IMR-90 (cell line): ENCODE measurements around the gene LRRN2. TPM values are rescaled to one million over a fixed set of nuclear protein-coding genes. Genes with fewer than 3 reads are reported as not detected.

Source experiments
- ATAC-seq: fragments of 200-7000 bp; cut with Tn5 transposase; 2 replicates; pipeline ENCODE4 v1.9.1; 2020; ENCODE audit warnings: low read depth, mild to moderate bottlenecking, moderate library complexity
- BruUV-seq: library from RNA; stranded (reverse); fragments of 400-500 nt; replicated peaks from 2 replicates; lab custom pipeline; 2021; lab: Mats Ljungman, UMichigan
- CTCF ChIA-PET: fragments of 300-600 bp; formaldehyde crosslinking; extraction: SDS; loops from one replicate; lab custom pipeline; 2021; ENCODE audit warnings: antibody characterized with exemption; lab: Yijun Ruan, JAX
- POLR2A ChIA-PET: fragments of 300-600 bp; sonication (Branson Sonifier 250); formaldehyde crosslinking; loops from one replicate; lab custom pipeline; 2022; ENCODE audit warnings: antibody characterized with exemption; ENCODE audit not compliant: unreplicated experiment; lab: Charles Lee
- DNase-seq: peaks from one replicate; pipeline ENCODE4 v3.0.0; 2013
- H2AFZ ChIP-seq: replicated peaks from 2 replicates; pipeline ENCODE3; 2013; ENCODE audit warnings: low read length, mild to moderate bottlenecking; ENCODE audit not compliant: poor library complexity
- H2AK5ac ChIP-seq: 2 replicates; pipeline ENCODE4 v1.6.1; 2013; ENCODE audit warnings: low read depth, low read length, inconsistent platforms
- H2AK9ac ChIP-seq: replicated peaks from 2 replicates; pipeline ENCODE3; 2013; ENCODE audit warnings: mild to moderate bottlenecking, low read depth, low read length, moderate library complexity; ENCODE audit not compliant: poor library complexity
- H2BK120ac ChIP-seq: 2 replicates; pipeline ENCODE4 v1.6.1; 2013; ENCODE audit warnings: low read depth, low read length, inconsistent platforms
- H2BK15ac ChIP-seq: 3 replicates; pipeline ENCODE4 v1.6.1; 2013; ENCODE audit warnings: low read depth, low read length, inconsistent platforms
- H2BK20ac ChIP-seq: 2 replicates; pipeline ENCODE4 v1.6.1; 2013; ENCODE audit warnings: low read depth, mild to moderate bottlenecking, inconsistent platforms, low read length, moderate library complexity
- H2BK5ac ChIP-seq: 2 replicates; pipeline ENCODE4 v1.6.1; 2013; ENCODE audit warnings: mild to moderate bottlenecking, low read depth, low read length, inconsistent platforms; ENCODE audit not compliant: poor library complexity, severe bottlenecking
- H3K14ac ChIP-seq: replicated peaks from 2 replicates; pipeline ENCODE4 v1.6.1; 2013; ENCODE audit warnings: low read depth, low read length, inconsistent platforms
- H3K18ac ChIP-seq: 2 replicates; pipeline ENCODE4 v1.6.1; 2013; ENCODE audit warnings: low read depth, low read length, control low read depth
- H3K23ac ChIP-seq: 2 replicates; pipeline ENCODE4 v1.6.1; 2013; ENCODE audit warnings: low read depth, low read length, inconsistent platforms
- H3K27ac ChIP-seq: 2 replicates; pipeline ENCODE4 v1.5.1; 2013; ENCODE audit warnings: mild to moderate bottlenecking, control low read depth, low read length; ENCODE audit not compliant: insufficient read depth
- H3K27me3 ChIP-seq: 2 replicates; pipeline ENCODE4 v1.6.1; 2013; ENCODE audit warnings: low read length; ENCODE audit not compliant: control insufficient read depth, insufficient read depth
- H3K36me3 ChIP-seq: 2 replicates; pipeline ENCODE4 v1.6.1; 2013; ENCODE audit warnings: low read length, mixed read lengths; ENCODE audit not compliant: control insufficient read depth, insufficient read depth
- H3K4ac ChIP-seq: 2 replicates; pipeline ENCODE4 v1.6.1; 2013; ENCODE audit warnings: low read depth, low read length, inconsistent platforms
- H3K4me1 ChIP-seq: 2 replicates; pipeline ENCODE4 v1.6.1; 2013; ENCODE audit warnings: low read length, mixed read lengths; ENCODE audit not compliant: control insufficient read depth, insufficient read depth
- H3K4me2 ChIP-seq: 2 replicates; pipeline ENCODE4 v1.6.1; 2013; ENCODE audit warnings: low read depth, mild to moderate bottlenecking, control low read depth, low read length, moderate library complexity
- H3K4me3 ChIP-seq: 2 replicates; pipeline ENCODE4 v1.5.1; 2013; ENCODE audit warnings: low read depth, mild to moderate bottlenecking, control low read depth, low read length, moderate library complexity; ENCODE audit not compliant: insufficient read depth
- H3K56ac ChIP-seq: 2 replicates; pipeline ENCODE4 v1.6.1; 2013; ENCODE audit warnings: low read length, inconsistent platforms; ENCODE audit not compliant: insufficient read depth; ENCODE audit errors: extremely low read depth
- H3K79me1 ChIP-seq, 2 experiments: 2 replicates each; pipeline ENCODE4 v1.6.1; 2013; ENCODE audit warnings: low read length in 2 of 2, inconsistent platforms in 1 of 2, low read depth in 1 of 2
- H3K9ac ChIP-seq: 2 replicates; pipeline ENCODE4 v1.6.1; 2013; ENCODE audit warnings: low read depth, low read length, control low read depth
- H3K9me1 ChIP-seq: 2 replicates; pipeline ENCODE4 v1.6.1; 2013; ENCODE audit warnings: low read length, inconsistent platforms; ENCODE audit not compliant: insufficient read depth
- H3K9me3 ChIP-seq: 2 replicates; pipeline ENCODE4 v1.6.1; 2013; ENCODE audit warnings: low read length; ENCODE audit not compliant: control insufficient read depth, insufficient read depth
- H4K20me1 ChIP-seq: 2 replicates; pipeline ENCODE4 v1.6.1; 2013; ENCODE audit warnings: low read length, inconsistent platforms; ENCODE audit not compliant: insufficient read depth
- H4K5ac ChIP-seq: 2 replicates; pipeline ENCODE4 v1.6.1; 2013; ENCODE audit warnings: mild to moderate bottlenecking, low read depth, low read length, control low read depth
- H4K8ac ChIP-seq, 2 experiments: 2 replicates each; pipeline ENCODE4 v1.6.1; 2013; ENCODE audit warnings: low read depth in 2 of 2, low read length in 2 of 2, control low read depth in 1 of 2, inconsistent platforms in 1 of 2
- H4K91ac ChIP-seq: 2 replicates; pipeline ENCODE4 v1.6.1; 2013; ENCODE audit warnings: low read depth, low read length, inconsistent platforms; ENCODE audit not compliant: insufficient read depth
- CHD1 ChIP-seq: IDR thresholded peaks from 2 replicates; pipeline ENCODE4 v1.6.1; 2012; ENCODE audit warnings: low read depth, low read length, improper control_type of control experiment
- CTCF ChIP-seq: conservative IDR thresholded peaks from 2 replicates; pipeline ENCODE4 v1.5.1; 2012; ENCODE audit warnings: mild to moderate bottlenecking, low read depth, low read length, improper control_type of control experiment
- ELK1 ChIP-seq: fragments of 150-350 bp; IDR thresholded peaks from 2 replicates; pipeline ENCODE4 v1.6.1; 2016; ENCODE audit warnings: low read depth, mild to moderate bottlenecking, low read length, moderate library complexity, borderline replicate concordance
- MAFK ChIP-seq: IDR thresholded peaks from 2 replicates; pipeline ENCODE4 v1.6.1; 2012; ENCODE audit warnings: low read depth, low read length, improper control_type of control experiment
- NFE2L2 ChIP-seq: fragments of 150-350 bp; IDR thresholded peaks from 2 replicates; pipeline ENCODE4 v1.6.1; 2016; ENCODE audit warnings: low read depth, mild to moderate bottlenecking, low read length
- RAD21 ChIP-seq: IDR thresholded peaks from 2 replicates; pipeline ENCODE4 v1.6.1; 2012; ENCODE audit warnings: low read length, improper control_type of control experiment
- USF2 ChIP-seq: fragments of 150-350 bp; IDR thresholded peaks from 2 replicates; pipeline ENCODE4 v1.6.1; 2017; ENCODE audit warnings: mild to moderate bottlenecking, antibody characterized with exemption, low read length, low read depth
- WGBS, 2 experiments: methylation state at CpG; one replicate each; pipeline versions ENCODE4 v1.1.5 to v1.1.7; 2013; ENCODE audit warnings: missing lambda C conversion rate in 2 of 2; ENCODE audit not compliant: insufficient read length in 1 of 2; ENCODE audit errors: extremely low coverage in 2 of 2; 5-methylcytosine and 5-hydroxymethylcytosine counted together
- dilution Hi-C: fragments of 300-500 bp; cut with HindIII; formaldehyde crosslinking; loops from one replicate; pipeline ENCODE4 v1.14.3; 2018; ENCODE audit warnings: low sequenced_read_pairs; ENCODE audit not compliant: unreplicated experiment
- in situ Hi-C: fragments of 300-500 bp; cut with MboI; formaldehyde crosslinking; loops from 3 replicates; pipeline ENCODE4 v1.14.3; 2019; ENCODE audit warnings: low sequenced_read_pairs, inconsistent platforms, mixed read lengths
- intact Hi-C: fragments of 100-400 bp; cut with micrococcal nuclease; formaldehyde crosslinking; loops from 2 replicates; pipeline ENCODE4 v1.10.0; 2022
- polyA plus RNA-seq, 3 experiments: library from polyadenylated mRNA; depleted of rRNA; stranded (reverse); fragments of >200 nt; gene quantifications; 2 replicates each; pipeline ENCODE4 v1.2.3, GENCODE V29; 2012; ENCODE audit warnings: low replicate concordance in 1 of 3
- total RNA-seq: library from RNA; depleted of rRNA; stranded (reverse); fragments of >200 nt; gene quantifications from 2 replicates; pipeline ENCODE4 v1.2.3, GENCODE V29; 2012

LRRN2 gene
- total and polyA plus RNA-seq, 2 of the 4 experiments (the other 2 are of a cell fraction), result not detected

- Histone ChIP-seq H2BK5ac (no peak overlapping the region), H3K27me3 (peaks cover 50% of the 10 kb centered on the region), H3K27ac (no peak overlapping the region), H2AK5ac (no peak overlapping the region), H4K91ac (no peak overlapping the region), H2AK9ac (no peak overlapping the region), H3K9me3 (no peaks in the 10 kb centered on the region), H2AFZ (no peak overlapping the region), H3K14ac (no peak overlapping the region), H3K18ac (no peak overlapping the region), H3K23ac (no peak overlapping the region), H2BK120ac (no peak overlapping the region), H2BK15ac (no peak overlapping the region), H4K5ac (no peak overlapping the region), H3K4me2 (no peak overlapping the region), H3K79me1 (no peaks in the 10 kb centered on the region), H3K9me1 (no peaks in the 10 kb centered on the region), H3K36me3 (no peaks in the 10 kb centered on the region), H3K4ac (no peak overlapping the region), H4K8ac (no peak overlapping the region), H3K56ac (no peak overlapping the region), H3K4me3 (no peak overlapping the region), H4K20me1 (no peaks in the 10 kb centered on the region), H3K4me1 (no peaks in the 10 kb centered on the region), H3K9ac (no peak overlapping the region), H2BK20ac (no peak overlapping the region)
- POLR2A ChIA-PET, result no interaction called here
- TF ChIP-seq NFE2L2 (no peak), CHD1 (no peak), CTCF (no peak), USF2 (no peak), ELK1 (no peak), MAFK (no peak), RAD21 (no peak)
- intact Hi-C loops (no loop called here), in situ Hi-C loops (no loop called here), dilution Hi-C loops (no loop called here)
- 23% methylated on average over 2 of the region's 3 CpGs; no CpG with 5 or more reads in 1 of the 2 experiments for WGBS, 2 experiments
- CTCF ChIA-PET, result no interaction called here
- DNase-seq, result no peak
- no peak for ATAC-seq
- no TSS peak for BruUV-seq
These were observed 74.5 kb downstream of the LRRN2 start for GRCh38 chr1:204611036-204611435.
